ENCODE results near the gene HLA-DQA1. TPM values are rescaled to one million over a fixed set of nuclear protein-coding genes. Genes with fewer than 3 reads are reported as not detected.
"Not testable (repeated sequence)": the region's sequence is repeated elsewhere in the genome, so short reads cannot be mapped to it uniquely, and the experiment has no call there.

Gene HLA-DQA1
- 4.9 TPM for total RNA-seq
- long read RNA-seq, partial matches to known transcripts, result 0 of 1 reads
- long read RNA-seq, other reads (novel, unspliced or antisense), result 1 of 1 reads

GRCh38 chr6:32637219-32637880, at the start of gene HLA-DQA1:
Gene HLA-DQA1, plus strand, starts transcription at chr6:32637406. Its CDS starts 53 bp downstream, at chr6:32637459.
- intact Hi-C loops (cut with micrococcal nuclease), result no loop called here
- ATAC-seq (peak; percentile 70), DNase-seq (no peak)

GRCh38 chr6:32588156-32588555, 49.0 kb upstream of the HLA-DQA1 start:
- intact Hi-C loops (cut with micrococcal nuclease), result no loop called here
- ATAC-seq (no peak), DNase-seq (no peak)

- peak; percentile 95 for ATAC-seq
- intact Hi-C loops (cut with micrococcal nuclease), result no loop called here
- no peak for DNase-seq
Measured at GRCh38 chr6:32589596-32590449, 47.4 kb upstream of the HLA-DQA1 start, which contains the start of gene HLA-DRB1. Gene HLA-DRB1, minus strand, starts transcription at chr6:32589848. Its CDS starts 106 bp downstream, at chr6:32589742.

GRCh38 chr6:32590713-32591112, 46.5 kb upstream of the HLA-DQA1 start:
- DNase-seq; ATAC-seq; intact Hi-C loops (cut with micrococcal nuclease): not testable (repeated sequence)

GRCh38 chr6:32597024-32597423, 40.2 kb upstream of the HLA-DQA1 start:
- intact Hi-C loops (cut with micrococcal nuclease), result no loop called here
- no peak for ATAC-seq
- DNase-seq, result no peak

- intact Hi-C loops (cut with micrococcal nuclease), result no loop called here
- ATAC-seq, result no peak
- DNase-seq, result no peak
Measured at GRCh38 chr6:32602383-32602782, 34.8 kb upstream of the HLA-DQA1 start.

- intact Hi-C loops (cut with micrococcal nuclease), result no loop called here
- DNase-seq (no peak), ATAC-seq (no peak)
Measured at GRCh38 chr6:32603222-32603621, 34.0 kb upstream of the HLA-DQA1 start.

GRCh38 chr6:32603888-32604287, 33.3 kb upstream of the HLA-DQA1 start:
- ATAC-seq, result peak; percentile 51
- no peak for DNase-seq
- intact Hi-C loops (cut with micrococcal nuclease), result no loop called here

- peak; percentile 57 for ATAC-seq
- intact Hi-C loops (cut with micrococcal nuclease), result no loop called here
- no peak for DNase-seq
Measured at GRCh38 chr6:32604434-32604877, 32.8 kb upstream of the HLA-DQA1 start.

GRCh38 chr6:32607263-32607987, 29.8 kb upstream of the HLA-DQA1 start:
- ATAC-seq, result no peak
- intact Hi-C loops (cut with micrococcal nuclease), result no loop called here
- peak; percentile 17 for DNase-seq

- ATAC-seq, result no peak
- DNase-seq, result no peak
- intact Hi-C loops (cut with micrococcal nuclease), result no loop called here
Measured at GRCh38 chr6:32607988-32608298, 29.3 kb upstream of the HLA-DQA1 start.

GRCh38 chr6:32608362-32608761, 28.8 kb upstream of the HLA-DQA1 start:
- intact Hi-C loops (cut with micrococcal nuclease), result no loop called here
- no peak for ATAC-seq
- no peak for DNase-seq

- intact Hi-C loops (cut with micrococcal nuclease), result no loop called here
- no peak for ATAC-seq
Measured at GRCh38 chr6:32609391-32609730, 27.8 kb upstream of the HLA-DQA1 start.

GRCh38 chr6:32609731-32610640, 27.2 kb upstream of the HLA-DQA1 start:
- no peak for DNase-seq
- intact Hi-C loops (cut with micrococcal nuclease), result no loop called here
- peak; percentile 97 for ATAC-seq

More at GRCh38 chr6:32609391-32609730, 27.8 kb upstream of the HLA-DQA1 start:
- DNase-seq, result no peak

GRCh38 chr6:32610682-32611296, 26.4 kb upstream of the HLA-DQA1 start:
- DNase-seq, result no peak
- intact Hi-C loops (cut with micrococcal nuclease), result no loop called here
- ATAC-seq, result no peak

GRCh38 chr6:32613475-32613874, 23.7 kb upstream of the HLA-DQA1 start:
- ATAC-seq (no peak), DNase-seq (no peak)
- intact Hi-C loops (cut with micrococcal nuclease), result no loop called here

GRCh38 chr6:32614366-32615081, 22.7 kb upstream of the HLA-DQA1 start:
- intact Hi-C loops (cut with micrococcal nuclease), result no loop called here
- DNase-seq, result no peak
- ATAC-seq, result no peak

Data from left ventricle myocardium superior (tissue), 1 donor.